ENCODE data around the gene RARA.

Gene RARA

GRCh38 chr17:40346765-40347158, 37.8 kb downstream of the RARA start:
- no peak for DNase-seq

DNA sequence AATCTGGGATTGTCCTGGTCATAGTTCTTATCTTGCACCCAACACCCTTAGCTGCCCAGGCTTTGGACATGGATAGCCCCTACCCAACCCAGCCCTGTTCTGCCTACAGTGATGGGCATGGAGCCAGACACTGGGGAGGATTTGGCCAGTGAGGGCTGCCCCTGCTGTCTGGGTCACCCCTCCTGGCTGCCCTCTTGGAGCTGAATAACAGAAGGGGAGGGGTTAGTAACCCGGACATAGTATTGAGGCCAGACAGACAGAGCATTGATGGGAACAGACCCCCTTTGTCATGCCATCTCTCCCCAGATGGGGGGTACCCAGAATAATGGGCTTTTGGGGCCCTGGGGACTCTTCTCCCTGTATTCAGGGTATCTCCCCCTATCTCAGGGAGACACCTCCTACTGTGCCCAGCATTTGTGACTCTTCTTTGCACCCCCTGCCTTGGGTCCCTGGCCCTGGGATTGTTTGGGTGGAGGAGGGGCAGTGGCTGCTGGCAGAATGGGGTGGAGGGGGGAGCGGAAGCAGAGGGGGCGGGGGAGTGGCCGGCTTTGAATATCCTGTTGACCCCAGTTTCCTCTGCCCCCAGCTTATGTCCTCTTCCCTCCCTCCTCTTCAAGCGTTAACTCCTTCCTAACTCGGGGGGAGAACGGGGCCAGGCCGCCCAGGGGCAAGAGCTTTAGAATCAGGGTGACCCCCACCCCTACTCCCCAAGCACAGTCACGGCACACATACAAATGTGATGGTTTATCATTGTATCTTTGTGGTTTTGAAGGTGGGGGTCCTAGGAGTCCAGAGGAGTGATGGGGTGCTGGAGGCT, 38.5 kb downstream of the RARA start:
- no peak for DNase-seq

DNA sequence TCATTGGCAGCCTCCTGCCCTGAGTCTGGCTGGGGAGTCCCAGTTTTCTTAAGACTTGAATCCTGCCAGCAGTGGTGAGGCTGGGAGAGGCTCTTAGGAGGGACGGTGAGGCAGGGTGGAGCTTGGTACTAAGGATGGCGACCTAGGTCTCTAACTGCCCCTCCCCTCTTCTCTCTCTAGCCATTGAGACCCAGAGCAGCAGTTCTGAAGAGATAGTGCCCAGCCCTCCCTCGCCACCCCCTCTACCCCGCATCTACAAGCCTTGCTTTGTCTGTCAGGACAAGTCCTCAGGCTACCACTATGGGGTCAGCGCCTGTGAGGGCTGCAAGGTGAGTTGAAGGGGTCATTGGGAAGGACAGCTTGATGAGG, 39.1 kb downstream of the RARA start:
- DNase-seq, result no peak

- DNase-seq, result peak; percentile 91 to 93
Observed at GRCh38 chr17:40348562-40349476, 39.8 kb downstream of the RARA start.

DNA sequence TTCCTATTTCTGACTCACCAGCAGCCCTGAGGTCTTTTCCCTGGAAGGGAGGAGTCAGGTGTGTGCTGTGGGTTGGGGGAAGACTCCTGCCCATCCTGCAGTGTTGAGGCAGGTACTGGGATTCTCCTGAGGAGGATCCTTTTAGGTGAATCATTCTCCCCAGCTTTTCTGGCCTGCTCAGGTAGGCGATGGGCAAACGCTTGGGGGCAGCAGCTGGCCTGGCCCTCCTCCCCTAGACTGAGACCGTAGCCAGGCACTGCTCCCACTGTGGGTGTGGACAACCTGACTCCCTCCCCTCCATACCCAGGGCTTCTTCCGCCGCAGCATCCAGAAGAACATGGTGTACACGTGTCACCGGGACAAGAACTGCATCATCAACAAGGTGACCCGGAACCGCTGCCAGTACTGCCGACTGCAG, 40.5 kb downstream of the RARA start:
- no peak for DNase-seq

GRCh38 chr17:40349895-40350688, 41.1 kb downstream of the RARA start:
- DNase-seq, result peak; percentile 18 to 32

DNA sequence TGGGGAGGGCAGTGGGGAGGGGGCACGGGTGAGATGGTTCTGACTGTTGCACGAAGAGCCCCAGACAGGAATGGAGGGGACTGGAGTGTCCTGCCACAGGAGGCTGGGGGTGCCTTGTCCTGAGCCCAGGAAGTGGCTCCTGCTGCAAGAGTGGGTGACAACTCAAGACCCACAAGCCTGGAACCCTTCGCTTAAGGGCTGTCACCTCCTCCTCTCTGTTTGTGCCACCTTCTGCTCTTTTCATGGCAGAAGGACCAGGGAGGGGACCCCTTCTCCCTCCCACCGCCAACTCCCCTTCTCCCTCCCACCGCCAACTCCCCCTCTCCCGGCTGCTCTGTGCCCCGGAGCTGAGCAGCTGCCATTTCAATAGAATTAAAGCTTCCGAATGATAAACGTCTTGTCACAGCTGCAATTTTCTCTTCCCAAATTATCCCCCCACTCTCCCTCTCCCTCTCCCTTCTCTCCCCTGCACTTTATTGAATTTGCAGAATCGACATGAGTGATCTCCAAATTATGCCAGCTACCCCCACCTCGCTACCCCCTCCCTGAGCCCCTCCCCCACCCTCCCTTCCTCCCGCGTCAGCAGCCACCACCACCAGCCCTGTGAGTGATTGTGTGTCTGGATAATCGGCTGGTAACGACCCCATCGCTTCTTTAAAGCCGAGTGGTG, 41.8 kb downstream of the RARA start:
- DNase-seq, result peak; percentile 84 to 88

DNA sequence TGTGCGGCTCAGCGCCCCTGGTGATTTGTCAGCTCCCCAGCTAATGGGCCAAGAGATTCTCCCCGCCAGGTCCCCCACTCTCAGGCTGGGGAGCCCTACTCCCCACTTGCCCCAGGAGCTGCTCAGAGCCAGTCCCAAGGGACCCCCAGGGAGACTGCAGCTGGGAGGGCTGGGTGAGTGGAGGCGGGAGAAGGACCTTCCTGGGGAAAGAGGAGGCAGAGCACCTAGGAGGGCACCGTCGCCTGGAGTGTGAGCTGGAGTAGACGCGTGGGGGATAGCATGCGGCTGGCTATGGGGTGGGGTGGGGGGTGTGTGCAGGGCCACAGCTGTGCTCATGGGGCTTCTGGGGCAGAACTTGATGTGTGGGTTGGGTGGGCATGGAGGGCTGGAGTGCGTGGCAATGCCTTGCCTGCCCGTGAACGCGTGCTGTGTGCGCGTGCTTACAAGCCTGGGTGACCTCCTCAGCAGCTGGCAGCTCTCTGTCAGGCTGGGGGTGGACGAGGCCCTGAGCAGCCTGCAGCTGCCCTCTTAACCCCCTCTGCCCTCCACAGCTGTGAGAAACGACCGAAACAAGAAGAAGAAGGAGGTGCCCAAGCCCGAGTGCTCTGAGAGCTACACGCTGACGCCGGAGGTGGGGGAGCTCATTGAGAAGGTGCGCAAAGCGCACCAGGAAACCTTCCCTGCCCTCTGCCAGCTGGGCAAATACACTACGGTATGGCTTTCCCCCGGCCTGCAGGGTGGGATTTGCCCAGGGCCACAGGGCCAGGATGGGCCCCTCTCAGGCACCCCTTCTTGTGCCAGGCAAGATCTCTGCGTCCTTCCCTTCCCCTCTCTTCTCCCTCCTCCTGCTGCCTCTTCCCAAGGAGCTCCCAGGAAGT, 42.6 kb downstream of the RARA start:
- peak; percentile 59 to 83 for DNase-seq

DNA sequence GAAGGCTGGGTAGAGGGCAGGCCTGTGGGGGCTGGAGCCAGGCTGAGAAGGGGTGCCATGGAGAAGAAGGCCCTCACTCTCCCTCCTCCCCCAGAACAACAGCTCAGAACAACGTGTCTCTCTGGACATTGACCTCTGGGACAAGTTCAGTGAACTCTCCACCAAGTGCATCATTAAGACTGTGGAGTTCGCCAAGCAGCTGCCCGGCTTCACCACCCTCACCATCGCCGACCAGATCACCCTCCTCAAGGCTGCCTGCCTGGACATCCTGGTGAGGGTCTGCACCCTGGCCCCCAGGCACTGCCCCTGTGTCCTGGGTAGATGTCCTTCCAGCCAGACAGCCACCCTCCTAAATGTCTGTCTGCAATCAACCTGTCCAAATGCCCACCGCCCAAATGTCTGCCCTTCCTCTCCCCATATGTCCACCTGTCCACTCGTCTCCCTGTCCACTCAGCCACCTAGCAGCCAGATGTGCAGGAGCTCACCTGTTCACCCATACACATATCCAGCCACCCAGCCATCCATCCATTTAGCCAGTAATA, 43.3 kb downstream of the RARA start:
- DNase-seq, result no peak

DNA sequence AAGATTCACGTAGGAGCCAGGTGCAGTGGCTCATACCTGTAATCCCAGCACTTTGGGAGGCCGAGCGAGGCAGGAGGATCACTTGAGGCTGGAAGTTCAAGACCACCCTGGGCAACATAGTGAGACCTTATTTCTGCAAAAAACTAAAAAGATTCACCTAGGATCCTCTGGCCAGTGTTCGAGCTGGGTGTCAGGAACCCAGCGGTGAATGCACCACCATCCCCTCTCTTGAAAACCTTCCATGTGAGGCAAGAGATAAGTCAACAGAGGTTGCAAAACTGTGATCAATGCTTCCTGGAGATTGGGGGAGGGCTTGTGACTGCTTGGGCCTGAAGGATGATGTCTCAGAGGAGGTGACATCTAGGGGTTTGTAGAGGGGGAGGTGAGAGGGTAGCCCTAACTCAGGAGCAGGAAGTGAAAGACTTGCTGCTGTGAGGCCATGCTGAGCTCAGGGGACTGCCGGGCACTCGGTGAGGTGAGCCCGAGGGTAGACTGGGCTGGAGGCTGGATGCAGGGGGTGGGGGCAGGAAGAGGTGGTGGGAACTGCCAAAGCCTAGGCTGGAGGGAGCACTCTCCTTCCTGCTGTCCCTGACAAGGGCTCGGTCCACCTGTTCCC, 43.9 kb downstream of the RARA start:
- DNase-seq, result no peak

GRCh38 chr17:40354221-40355122, 45.5 kb downstream of the RARA start:
- DNase-seq, result no peak

- peak; percentile 22 to 53 for DNase-seq
Observed at GRCh38 chr17:40355123-40355803, 46.3 kb downstream of the RARA start.

- DNase-seq, result no peak
Observed at GRCh38 chr17:40355804-40356758, 47.1 kb downstream of the RARA start.

GRCh38 chr17:40356990-40357881, 48.3 kb downstream of the RARA start:
- DNase-seq, result no peak

- DNase-seq, result peak; percentile 85 to 93
Observed at GRCh38 chr17:40358323-40359038, 49.5 kb downstream of the RARA start.

DNA sequence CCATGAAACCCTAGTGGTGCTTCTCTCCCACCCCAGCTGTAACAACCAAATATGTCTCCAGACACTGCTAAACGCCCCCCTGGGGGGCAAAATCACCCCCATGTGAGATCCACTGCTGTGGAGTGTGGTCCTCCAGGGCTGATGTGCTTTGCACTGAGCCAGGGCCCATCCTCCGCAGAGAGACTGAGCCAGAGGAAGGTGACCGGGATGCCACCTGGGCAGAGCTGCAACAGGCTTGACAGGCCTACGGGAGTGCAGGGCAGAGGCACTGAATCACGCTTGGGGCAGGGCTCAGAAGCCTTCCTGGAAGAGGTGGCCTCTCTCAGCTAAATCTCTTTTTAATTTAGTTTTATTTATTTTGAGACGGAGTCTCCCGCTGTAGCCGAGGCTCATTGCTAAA, 51.1 kb downstream of the RARA start:
- no peak for DNase-seq
